HG03196 (cell line): ENCODE results near the gene ZNF296.

Experiments used
- ATAC-seq: cut with Tn5 transposase; IDR thresholded peaks from one replicate; pipeline ENCODE4 v1.9.1; 2021; ENCODE audit not compliant: unreplicated experiment

The ZNF296 gene

DNA sequence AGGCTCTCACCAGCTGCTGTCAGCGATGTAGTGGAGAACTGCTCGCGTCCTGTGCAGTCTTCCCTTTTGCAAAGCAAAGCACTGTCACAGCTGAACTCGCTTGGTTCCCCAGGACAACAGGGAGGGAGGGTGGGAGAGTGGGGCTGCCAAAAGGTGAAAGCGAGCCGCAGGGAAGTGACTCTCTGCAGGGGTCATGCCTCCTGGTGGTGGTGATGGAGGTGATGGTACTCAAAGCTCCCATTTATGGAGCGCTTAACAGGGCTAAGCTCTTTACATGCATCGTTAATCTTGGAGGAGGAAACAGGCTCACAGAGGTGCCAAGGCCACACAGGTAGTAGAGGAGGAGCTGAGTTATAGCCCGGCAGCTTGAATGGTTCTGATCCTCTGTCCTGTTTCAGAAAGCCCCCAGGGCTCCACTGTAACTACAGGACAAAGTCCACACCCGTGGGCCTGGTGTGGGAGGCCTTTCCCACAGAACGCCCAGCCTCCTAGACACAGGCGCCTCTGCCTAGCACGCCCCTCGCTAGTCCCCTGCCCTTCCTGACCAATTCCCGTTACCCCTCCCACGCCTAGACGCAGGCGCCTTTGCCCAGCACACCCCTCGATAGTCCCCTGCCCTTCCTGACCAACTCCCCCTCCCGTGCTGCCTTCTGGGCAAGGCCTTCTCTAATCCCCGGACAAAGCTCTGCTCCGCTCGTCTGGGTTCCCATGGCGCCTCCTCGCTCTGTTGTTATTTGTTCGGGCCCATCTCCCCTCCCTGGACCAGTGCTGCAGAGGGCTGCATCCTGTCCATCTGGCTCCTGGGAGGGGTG, 27.4 kb upstream of the ZNF296 start:
- no peak for ATAC-seq

GRCh38 chr19:45103156-45103507, 26.9 kb upstream of the ZNF296 start:
- ATAC-seq, result no peak

DNA sequence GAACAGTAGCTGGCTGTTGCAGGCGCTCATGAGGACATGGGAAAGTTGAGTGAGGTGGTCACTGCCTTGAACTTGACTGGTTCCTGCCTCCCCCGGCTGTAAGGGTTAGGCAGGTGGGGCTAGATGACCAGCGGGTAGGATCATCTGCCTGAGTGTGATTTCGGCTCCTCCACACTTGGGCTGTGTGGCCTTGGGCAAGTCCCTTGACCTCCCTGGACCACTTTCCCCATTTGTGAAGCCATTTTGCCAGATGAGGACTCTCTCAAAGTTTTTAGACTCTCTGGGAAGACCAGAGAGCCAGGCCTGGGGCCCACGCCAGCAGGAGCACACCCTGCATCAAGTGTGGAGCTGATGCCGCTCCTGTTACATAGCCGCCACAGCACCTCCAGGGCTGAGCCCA, 26.2 kb upstream of the ZNF296 start:
- ATAC-seq, result no peak

- ATAC-seq, result no peak
These were observed 25.5 kb upstream of the ZNF296 start for GRCh38 chr19:45101806-45102205.

- no peak for ATAC-seq
These were observed 24.6 kb upstream of the ZNF296 start for GRCh38 chr19:45100846-45101252.

DNA sequence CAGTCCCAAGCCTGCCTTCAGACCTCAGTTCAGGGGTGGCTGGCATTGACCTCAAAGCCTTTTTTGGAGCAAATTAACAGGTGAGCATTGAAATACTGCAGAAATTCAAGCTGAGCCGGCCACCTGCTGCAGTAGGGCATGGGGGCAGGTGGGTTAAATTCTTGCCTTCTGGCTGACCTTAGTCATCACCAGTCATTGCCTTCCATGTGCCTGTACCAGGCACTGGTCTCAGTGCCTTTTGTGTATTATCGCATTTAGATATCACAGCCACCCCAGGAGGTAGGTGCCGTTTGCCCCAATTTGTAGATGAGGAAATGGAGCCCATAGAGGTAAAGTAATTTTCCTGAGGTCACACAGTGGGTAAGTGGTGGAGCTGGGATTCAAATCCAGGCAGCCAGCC, 23.9 kb upstream of the ZNF296 start:
- no peak for ATAC-seq

DNA sequence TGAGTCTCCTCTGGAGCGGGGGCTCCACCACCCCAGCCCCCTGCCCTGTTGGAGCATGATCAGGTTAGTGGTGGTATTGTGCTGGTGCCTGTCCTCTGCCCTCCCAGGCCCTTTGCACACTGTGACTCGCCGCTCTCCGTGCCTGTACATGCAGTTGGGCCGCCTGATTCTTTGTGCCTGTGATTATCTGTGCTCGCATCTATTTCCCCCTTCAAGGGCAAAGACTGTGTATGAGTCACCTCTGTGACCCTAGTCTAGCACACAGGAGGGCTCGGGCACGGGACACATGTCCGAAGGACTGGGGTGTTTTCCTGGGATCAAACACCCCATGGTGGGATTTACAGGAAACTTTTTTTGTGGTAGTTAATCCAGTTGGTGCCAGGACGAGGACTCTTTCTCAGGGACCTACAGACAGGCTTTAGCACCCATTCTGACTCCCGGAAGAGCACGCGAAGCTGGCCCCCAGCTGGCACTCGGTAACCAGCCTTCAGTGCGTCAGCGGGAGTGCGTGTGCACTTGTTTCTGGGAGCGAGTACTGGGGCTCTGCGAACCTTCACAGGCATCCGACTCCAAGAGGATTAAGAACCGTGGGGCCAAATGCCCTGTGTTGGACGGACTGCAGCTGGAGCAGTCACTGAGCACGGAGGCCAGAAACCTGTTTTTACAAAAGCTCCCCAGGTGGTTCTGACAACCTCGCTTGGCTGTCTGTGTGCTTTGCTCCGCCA, 23.4 kb upstream of the ZNF296 start:
- no peak for ATAC-seq

DNA sequence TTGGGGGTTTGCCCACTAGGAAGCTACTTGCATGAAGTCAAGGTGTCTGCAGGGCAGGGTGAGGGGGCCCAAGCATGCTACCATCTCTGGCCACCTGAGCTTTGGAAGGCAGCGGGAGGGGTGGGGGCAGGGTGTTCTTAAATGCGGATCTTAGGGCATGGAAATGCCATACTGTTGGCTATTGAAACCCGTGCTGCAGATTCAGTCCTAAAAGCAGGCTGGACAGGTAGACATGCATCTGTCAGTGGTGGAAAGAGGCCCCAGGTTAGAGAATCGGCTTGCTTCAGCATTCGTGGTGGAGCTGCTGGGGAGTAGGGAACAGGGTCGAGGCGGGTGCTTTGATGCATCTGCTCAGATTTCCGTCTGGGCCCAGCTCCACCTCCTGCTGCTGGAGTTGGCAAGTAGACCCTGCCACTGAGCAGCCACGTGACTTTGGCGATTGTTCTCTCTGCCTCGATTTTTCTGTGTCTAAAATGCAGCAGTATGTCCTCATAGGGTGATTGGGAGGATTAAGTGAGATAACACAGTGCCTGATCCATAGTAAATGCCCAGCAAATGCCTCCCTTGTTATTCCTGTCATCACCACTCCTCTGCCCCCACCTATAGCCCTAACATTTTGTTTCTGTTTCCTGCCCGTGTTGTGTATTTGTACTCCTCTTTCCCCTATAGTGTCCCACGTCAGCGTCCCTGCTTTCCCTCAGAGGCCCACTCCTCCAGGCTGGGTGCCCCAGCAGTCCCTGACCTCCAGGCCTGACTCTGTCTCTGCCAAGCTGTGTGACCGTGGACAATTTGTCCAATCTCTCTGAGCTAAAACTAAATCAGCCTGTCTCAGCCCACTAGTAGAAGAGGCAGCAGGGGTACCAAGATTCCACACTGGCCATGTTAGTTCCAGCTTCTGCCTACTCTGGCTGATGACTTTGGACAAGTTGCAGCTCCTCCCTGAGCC, 22.5 kb upstream of the ZNF296 start:
- ATAC-seq, result no peak

DNA sequence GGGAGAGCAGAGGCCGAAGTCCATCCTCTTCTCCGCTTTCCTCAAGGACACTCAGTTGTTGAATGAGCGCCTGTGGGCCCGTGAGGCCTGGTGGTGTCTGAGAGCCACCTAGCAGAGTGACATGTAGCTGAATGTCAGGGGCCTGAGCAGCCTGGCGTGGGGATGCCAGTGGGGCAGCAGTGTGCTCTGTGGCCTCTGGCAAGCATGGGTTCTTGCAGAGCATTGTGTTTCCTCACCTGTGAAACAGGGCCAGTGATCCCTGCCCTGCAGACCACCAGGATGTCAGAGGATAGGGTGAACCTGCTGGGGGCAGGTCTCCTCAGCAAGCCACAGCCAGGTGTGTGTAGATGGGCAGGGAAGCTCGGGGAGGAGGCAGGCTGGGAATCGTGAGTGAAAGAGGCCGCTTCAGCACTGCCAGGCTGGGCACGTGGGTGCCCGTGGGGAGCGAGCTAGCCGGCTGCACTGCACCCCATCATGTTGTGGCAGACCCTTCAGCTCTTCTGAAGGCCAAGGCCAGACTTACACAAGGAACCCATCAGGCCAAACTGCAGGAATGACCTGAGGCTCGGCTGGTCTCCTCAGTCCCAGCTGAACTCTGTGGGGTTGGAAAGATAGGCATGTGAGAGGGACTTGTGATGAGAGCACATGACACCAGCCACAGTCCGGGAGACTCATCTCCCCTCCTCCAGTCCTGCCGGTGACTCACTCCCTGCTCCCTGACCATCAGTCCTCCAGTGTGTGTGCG, 21.7 kb upstream of the ZNF296 start:
- ATAC-seq, result no peak

DNA sequence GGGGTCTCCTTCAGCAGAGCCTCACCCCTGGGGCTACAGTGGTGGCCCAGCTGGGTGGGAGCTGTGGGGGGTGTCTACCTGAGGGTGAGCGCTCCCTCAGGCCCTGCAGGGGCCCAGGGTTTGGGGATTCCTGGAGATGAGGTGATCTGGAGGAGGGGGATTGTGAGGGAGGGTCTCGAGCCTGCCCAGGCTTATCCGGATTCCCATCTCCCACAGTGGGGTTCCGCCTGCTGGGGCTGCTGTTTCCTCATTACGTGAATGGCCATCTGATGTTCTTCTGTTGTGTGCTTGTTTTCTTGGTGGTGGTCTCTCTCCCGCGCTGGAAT, 21.1 kb upstream of the ZNF296 start:
- no peak for ATAC-seq

DNA sequence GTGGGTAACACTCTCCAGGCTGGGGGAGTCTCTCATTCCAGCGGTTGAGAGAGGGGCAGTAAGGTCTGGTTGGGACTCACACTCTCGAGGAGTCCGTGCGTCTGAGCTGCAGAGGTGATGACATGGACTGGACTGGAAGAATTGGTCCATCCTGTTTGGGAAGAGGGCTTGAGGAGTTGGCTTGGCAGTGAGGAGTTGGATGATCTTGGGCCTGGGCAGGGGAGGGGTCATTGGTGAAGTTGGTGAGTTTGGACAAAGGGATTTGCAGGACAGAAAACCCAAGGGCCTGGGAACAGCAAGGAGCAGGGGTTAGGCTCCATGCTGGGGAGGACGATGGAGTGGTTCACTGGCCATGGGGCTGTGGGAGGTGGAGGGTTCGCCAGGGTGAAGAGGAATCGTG, 20.4 kb upstream of the ZNF296 start:
- no peak for ATAC-seq

DNA sequence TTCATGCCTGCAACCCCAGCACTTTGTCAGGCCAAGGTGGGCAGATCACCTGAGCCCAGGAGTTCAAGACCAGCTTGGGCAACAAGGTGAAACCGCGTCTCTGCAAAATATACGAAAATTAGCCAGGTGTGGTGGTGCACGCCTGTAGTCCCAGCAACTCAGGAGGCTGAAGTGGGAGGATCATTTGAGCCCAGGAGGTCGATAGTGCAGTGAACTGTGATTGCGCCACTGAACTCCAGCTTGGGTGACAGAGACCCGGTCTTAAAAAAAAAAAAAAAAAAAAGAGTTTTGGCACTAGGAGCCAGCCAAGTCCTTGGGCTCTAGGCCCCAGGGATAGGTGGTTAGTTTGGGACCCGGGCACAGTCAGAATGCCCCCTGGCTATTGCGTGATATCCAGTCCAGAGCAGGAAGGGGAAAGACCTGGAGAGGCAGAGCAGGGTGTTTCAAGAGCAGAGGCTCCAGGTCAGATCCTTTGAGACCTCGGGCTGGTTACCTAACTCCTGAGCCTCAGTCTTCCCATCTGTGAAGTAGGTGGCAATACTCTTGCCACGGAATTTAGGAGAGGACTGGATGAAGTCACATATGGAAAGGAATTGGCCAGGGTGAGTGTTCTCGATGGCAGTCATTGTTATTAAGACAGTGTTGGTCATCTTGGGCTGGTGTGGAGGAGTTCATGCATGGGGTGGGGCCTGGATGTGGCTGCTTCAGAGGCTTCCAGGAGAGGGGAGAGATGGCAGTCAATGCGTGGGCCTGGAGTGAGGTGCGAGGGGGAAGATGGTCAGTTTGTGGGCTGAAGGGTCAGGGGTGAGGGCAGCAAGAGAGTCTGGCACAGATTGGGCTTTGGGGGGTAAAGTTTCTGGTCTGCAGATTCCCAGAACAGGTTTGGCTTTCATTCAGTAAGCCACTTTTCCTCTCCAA, 19.5 kb upstream of the ZNF296 start:
- no peak for ATAC-seq

- no peak for ATAC-seq
These were observed 18.4 kb upstream of the ZNF296 start for GRCh38 chr19:45094707-45095106.

GRCh38 chr19:45094137-45094536, 17.9 kb upstream of the ZNF296 start:
- ATAC-seq, result no peak

GRCh38 chr19:45092747-45093678, 16.7 kb upstream of the ZNF296 start, which contains the start of gene PPP1R37:
Gene PPP1R37, plus strand, starts transcription at chr19:45093179. Its CDS starts 147 bp downstream, at chr19:45093326.
- ATAC-seq, result peak; percentile 63

GRCh38 chr19:45091031-45091923, 15.0 kb upstream of the ZNF296 start:
- ATAC-seq, result peak; percentile 59

DNA sequence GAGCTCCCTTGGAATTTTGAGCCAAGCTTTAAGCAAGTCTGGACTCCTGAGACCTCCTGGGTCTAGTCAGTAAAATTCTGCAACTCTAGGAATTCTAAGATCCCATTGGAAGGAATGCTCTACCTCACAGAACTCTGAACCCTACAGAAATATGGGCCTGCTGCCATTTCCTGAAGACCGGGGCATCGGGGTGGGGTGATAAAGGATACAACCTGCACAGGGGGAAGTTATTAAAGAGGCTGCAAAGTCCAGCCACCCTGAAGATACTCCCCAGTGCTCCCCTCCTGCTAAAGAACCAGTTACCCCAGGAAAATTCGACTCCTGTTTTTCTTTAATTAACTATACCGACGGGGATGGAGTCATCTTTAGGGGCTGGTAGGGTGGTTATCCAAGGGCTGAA, 14.3 kb upstream of the ZNF296 start:
- no peak for ATAC-seq

- no peak for ATAC-seq
These were observed 13.8 kb upstream of the ZNF296 start for GRCh38 chr19:45090034-45090433.
